ENCODE data around the gene GPR52.

GRCh38 chr1:174425121-174425520, 22.6 kb upstream of the GPR52 start:
- no peak for TF ChIP-seq CTCF (IDR thresholded peaks at IDR 0.05)
- no peak for TF ChIP-seq POLR2A (IDR thresholded peaks at IDR 0.05)

All from testis (tissue), 2 donors.